Activated gamma-delta T cell treated with Interleukin-2 at 50 U/mL for 16 hours (primary cell): ENCODE data around the gene DIPK1B.

Experiments used
- DNase-seq: peaks from one replicate; pipeline ENCODE4 v3.0.0-alpha.2; 2020

DIPK1B gene

GRCh38 chr9:136721339-136722092, 9.1 kb downstream of the DIPK1B start:
- DNase-seq = no peak

DNA sequence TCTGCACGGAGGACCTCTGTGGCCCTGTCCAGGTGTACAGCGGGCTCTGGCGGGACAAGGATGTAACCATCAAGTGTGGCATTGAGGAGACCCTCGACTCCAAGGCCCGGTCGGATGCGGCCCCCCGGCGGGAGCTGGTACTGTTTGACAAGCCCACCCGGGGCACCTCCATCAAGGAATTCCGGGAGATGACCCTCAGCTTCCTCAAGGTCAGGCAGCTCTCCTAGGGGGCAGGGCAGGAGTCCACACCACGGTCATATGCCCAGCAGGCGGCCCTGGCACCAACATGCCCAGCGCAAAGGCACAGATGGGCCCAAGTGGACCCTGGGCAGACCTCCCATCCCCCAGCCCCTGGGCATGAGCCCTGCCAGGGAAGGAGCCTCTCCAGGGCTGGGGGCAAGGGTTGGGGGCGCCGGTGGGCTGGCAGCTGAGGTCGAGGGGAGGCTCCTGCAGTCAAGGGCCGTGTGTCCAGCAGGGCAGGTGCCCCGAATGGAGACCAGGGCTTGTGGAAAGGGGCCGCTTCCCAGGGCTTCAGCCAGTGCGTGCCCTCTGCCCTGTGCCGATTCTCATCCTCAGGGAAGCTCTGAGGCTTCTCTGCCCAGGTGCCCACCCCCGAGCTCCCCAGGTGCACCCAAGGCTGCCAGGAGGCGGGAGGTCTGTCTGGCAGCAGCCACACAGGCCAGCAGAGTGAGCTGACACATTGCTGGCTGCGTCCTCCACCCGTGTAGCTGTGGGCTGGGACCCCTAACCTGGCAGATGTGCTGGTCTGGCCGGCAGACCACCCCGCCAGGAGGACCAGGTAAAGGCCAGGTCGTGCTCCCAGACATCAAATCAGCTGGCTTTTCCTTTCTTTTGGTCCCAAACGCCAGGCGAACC, 10.0 kb downstream of the DIPK1B start:
- no peak for DNase-seq

- DNase-seq = no peak
These were observed 10.6 kb downstream of the DIPK1B start for GRCh38 chr9:136722969-136723356.

DNA sequence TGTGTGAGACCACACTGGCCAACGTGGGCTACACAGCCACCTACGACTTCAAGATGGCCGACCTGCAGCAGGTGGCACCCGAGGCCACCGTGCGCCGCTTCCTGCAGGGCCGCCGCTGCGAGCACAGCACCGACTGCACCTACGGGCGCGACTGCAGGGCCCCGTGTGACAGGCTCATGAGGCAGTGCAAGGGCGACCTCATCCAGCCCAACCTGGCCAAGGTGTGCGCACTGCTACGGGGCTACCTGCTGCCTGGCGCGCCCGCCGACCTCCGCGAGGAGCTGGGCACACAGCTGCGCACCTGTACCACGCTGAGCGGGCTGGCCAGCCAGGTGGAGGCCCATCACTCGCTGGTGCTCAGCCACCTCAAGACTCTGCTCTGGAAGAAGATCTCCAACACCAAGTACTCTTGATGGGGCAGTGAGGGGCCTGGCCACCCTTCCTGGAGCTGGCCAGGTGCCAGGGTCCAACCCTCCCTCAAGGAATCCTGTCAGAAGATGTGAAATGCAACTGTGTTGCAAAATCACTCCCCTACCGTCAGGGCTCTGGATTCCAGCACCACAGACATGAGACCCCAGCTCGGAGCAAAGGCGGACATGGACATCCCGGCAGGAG, 11.1 kb downstream of the DIPK1B start:
- no peak for DNase-seq

DNA sequence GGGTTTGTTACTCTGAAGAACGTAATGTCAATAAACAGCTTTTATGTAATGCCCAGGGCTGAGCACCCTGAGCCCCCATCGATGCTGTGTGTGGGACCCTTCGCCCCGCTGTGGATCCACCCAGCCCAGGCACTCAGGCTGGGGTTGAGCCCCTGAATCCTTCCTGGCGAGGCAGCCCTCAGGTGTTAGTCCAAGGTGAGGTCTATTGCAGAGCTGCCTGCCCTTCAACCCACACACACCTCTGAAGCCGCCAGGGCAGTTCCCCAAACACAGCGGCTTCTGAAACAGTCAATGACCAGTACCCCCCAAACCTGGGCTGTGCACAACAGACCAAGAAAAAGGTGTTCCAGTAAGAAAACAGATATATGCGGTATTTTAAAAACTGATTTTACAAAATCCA, 11.6 kb downstream of the DIPK1B start:
- no peak for DNase-seq

- DNase-seq = no peak
These were observed 12.4 kb downstream of the DIPK1B start for GRCh38 chr9:136724772-136725171.

DNA sequence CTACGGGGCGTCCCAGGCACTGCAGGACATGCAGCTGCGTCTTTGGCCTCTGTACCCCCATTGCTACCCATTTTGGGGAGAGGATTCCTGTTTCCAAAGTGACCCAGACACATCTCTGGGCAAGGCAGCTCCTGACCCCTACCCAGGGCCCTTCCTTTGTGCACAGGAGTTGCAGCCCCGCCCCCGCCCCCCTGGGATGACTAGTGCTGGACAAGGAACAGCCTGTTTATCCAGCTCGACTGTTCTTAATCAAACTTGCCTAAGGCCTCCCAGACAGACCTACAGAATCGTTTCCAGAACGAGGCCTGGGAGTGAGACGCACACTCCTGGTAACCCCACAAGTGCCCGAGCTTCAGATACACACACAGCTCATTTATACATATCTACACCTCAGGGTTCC, 13.2 kb downstream of the DIPK1B start:
- no peak for DNase-seq

DNA sequence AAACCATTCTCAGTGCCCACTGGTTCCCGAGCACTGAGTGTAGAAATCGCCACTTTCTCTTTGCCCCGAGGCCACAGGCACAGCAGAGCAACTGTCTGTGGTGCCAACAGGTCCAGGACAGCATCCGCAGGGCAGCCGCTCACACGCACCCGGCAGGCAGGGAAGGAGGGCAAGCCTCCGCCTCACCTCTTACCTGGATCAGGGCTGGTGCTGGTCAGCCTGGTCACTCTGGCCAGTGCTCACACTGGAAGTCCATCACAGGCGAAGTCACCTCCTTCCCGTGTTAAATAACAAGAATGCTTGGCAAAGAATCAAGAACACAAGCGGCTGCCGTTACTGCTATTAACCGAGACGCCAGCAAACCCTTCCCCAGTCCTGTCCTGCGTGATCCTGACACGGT, 13.7 kb downstream of the DIPK1B start:
- no peak for DNase-seq

DNA sequence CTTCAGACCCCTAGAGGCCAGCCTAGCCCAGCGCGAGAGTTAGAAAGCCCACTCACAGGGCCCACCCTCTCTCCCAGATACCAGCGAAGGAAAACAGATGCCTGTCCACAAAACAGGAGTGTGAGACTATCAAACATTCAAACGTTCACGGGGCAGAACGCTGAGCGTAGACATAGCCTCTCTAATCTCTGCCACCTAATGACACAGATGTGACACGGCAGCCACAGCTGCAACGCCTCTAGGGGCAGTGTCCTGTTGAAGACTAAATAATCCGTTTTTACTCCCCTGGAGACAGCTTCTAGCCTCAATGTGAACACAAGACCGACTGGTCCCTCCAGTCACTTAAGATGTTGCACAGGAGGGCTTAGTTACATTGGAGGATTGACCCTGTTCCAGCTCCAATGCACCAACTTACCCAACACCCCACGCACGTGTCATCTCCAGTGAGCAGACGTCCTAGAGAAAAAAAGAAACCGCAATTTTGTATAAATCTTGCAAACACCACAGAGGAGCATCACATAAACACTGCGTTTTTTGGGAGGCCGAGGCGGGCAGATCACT, 14.3 kb downstream of the DIPK1B start:
- DNase-seq = peak; percentile 29

- peak; percentile 94 for DNase-seq
These were observed 15.7 kb downstream of the DIPK1B start for GRCh38 chr9:136728080-136728547.

- no peak for DNase-seq
These were observed 16.3 kb downstream of the DIPK1B start for GRCh38 chr9:136728548-136729123.

DNA sequence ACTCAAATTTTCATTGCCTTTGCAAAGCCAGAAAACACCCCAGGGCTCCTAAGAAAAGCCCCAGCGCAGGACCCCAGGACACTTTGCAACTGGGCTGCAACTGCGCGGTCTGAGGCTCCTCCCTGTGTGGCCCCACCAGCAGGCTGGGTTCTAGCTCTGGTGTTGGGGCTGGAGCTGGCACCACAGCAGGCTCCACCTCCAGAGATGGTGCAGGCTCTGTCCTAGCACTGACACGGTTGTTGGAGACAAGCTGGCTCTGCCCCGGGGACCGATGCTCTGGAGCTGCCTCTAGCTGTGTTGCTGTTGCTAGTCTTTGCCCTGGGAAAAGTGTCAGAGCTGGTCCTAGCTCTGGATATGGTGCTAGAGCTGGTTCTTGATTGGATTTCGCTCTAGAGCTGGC, 16.8 kb downstream of the DIPK1B start:
- no peak for DNase-seq

DNA sequence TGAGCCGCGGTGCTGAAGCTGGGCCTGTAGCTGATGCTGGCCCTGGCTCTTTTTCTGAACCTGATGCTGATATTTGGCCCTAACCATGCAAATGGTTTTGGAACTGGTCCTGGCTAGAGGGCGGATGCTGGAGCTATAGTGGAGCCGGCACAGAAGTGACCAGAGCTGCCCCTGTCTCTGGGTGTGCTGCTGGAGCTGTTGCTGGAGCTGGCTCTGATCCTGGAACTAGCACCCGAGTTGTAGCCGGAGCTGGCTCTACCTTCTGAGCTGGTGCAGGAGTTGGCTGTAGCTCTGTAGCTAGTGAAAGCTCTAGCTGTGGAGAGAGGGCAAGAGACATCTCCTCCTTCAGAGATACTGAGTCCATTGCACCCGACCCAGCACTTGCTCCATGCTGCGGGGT, 17.6 kb downstream of the DIPK1B start:
- DNase-seq = no peak

- DNase-seq = no peak
These were observed 20.2 kb downstream of the DIPK1B start for GRCh38 chr9:136732444-136733178.

GRCh38 chr9:136733611-136734010, 21.2 kb downstream of the DIPK1B start:
- DNase-seq = no peak

GRCh38 chr9:136734837-136735496, 22.6 kb downstream of the DIPK1B start:
- no peak for DNase-seq

GRCh38 chr9:136735812-136736480, 23.6 kb downstream of the DIPK1B start:
- DNase-seq = no peak

DNA sequence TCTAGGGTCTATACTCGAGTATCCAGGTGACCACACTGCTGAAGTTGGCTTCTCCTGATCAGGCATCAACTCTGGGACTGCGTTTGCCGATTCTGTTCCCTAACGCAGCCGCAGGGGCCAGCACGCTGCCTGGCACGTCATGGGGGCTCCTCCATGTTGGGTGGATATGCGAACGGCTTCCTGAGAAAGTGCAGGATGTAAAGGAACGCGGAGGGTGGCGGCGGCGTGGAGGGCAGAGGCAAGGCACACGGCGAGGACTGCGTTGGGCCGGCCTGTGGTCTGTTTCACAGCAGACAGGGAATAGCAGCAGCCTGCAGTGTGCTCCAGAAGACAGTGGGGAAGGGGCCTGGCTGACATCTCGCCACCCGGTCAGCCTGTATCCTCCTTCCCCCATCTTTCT, 26.6 kb downstream of the DIPK1B start:
- DNase-seq = no peak

GRCh38 chr9:136739509-136739908, 27.1 kb downstream of the DIPK1B start:
- no peak for DNase-seq

GRCh38 chr9:136740069-136740468, 27.7 kb downstream of the DIPK1B start:
- no peak for DNase-seq

DNA sequence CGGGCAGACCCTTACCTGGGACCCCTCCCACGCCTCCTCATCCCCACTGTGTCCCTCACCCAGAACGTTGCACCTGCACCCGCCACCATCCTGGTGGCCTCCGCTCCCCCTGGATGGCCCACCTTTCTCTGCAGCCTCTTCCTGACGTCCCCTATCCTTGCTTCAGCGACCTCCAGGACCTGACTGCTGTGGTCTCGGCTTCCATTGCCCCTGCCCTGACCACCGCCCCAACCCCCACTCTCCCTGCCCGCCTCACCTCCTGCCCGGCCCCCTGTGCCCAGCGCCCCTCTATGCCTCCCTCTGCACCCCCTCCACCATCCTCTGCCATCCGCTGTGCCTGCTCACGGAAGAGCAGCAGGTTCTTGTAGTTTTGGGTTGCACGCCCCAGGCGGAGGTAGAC, 28.1 kb downstream of the DIPK1B start:
- no peak for DNase-seq
